H1 (cell line): ENCODE measurements around the gene VGLL3. TPM values are rescaled to one million over a fixed set of nuclear protein-coding genes. Genes with fewer than 3 reads are reported as not detected.

Experiments
- KDM5A ChIP-seq: fragments of 200-600 bp; IDR thresholded peaks from 2 replicates; pipeline ENCODE4 v1.7.1; 2012; ENCODE audit warnings: mild to moderate bottlenecking, low read length, inconsistent platforms, mixed read lengths
- RBBP5 ChIP-seq: IDR thresholded peaks from 2 replicates; pipeline ENCODE4 v1.7.1; 2012; ENCODE audit warnings: low read depth, mild to moderate bottlenecking, inconsistent platforms, low read length, moderate library complexity, borderline replicate concordance
- polyA plus RNA-seq, 7 experiments: library from polyadenylated mRNA; depleted of rRNA in 3 of 7; stranded (reverse) in 5 of 7; unstranded in 2 of 7; fragments of >200 nt in 5 of 7; fragments of 200-250 nt in 2 of 7; gene quantifications; 1 replicate in 5 of 7; 2 replicates in 1 of 7; 4 replicates in 1 of 7; pipeline versions ENCODE4 v1.2.1 to v1.2.3, GENCODE V29; 2011 to 2013; ENCODE audit warnings: missing spikeins in 2 of 7, mixed read lengths in 2 of 7
- total RNA-seq: library from RNA; stranded (reverse); fragmentation: NEBNext Ultra II Directional; extraction: Animal tissue kit (Norgen Biotek cat#: 25700); gene quantifications from 2 replicates; pipeline ENCODE4 v1.2.1, GENCODE V29; 2021
- TF ChIP-seq, protein P1 (sequence below): IDR thresholded peaks from 2 replicates; pipeline ENCODE4 v1.6.1; 2012; ENCODE audit warnings: inconsistent platforms

Gene VGLL3
- total and polyA plus RNA-seq, 2 of the 8 experiments (the other 6 are each of a cell fraction or from before 2014, with no cell fraction given) = 13.4 to 24.2 TPM

- TF ChIP-seq, protein P1, sequence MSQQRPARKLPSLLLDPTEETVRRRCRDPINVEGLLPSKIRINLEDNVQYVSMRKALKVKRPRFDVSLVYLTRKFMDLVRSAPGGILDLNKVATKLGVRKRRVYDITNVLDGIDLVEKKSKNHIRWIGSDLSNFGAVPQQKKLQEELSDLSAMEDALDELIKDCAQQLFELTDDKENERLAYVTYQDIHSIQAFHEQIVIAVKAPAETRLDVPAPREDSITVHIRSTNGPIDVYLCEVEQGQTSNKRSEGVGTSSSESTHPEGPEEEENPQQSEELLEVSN = peak; percentile 69
- no peak for TF ChIP-seq RBBP5
- TF ChIP-seq KDM5A = no peak
- TF ChIP-seq, all 59 proteins: peak for 8
Observed at GRCh38 chr3:86990012-86990733, 776 bp downstream of the VGLL3 start (continued).
